ENCODE measurements around the gene HUWE1.

DNA sequence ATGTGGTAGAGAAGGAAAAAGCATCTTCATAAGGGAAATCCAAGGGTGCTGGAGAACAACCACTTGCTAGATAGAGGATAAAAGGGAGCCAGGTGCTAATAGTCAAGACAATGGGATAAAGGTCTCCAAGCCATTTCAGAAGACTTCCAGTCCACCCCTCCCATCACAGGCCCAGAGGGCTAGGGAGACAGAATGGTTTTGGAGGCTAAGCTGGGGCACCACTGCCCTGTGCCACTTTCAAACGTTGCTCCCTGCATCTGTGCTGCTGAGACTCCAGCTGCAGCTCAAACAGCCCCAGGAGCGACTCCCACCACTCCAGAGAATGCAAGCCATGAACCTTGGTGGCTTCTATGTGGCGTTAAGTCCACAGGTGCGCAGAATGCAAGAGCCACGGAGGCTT is 38.4 kb upstream of the HUWE1 start:
- TF ChIP-seq POLR2AphosphoS5 (IDR thresholded peaks at IDR 0.05) (no peak), POLR2A (IDR thresholded peaks at IDR 0.05) (no peak)
- TF ChIP-seq, protein P1, sequence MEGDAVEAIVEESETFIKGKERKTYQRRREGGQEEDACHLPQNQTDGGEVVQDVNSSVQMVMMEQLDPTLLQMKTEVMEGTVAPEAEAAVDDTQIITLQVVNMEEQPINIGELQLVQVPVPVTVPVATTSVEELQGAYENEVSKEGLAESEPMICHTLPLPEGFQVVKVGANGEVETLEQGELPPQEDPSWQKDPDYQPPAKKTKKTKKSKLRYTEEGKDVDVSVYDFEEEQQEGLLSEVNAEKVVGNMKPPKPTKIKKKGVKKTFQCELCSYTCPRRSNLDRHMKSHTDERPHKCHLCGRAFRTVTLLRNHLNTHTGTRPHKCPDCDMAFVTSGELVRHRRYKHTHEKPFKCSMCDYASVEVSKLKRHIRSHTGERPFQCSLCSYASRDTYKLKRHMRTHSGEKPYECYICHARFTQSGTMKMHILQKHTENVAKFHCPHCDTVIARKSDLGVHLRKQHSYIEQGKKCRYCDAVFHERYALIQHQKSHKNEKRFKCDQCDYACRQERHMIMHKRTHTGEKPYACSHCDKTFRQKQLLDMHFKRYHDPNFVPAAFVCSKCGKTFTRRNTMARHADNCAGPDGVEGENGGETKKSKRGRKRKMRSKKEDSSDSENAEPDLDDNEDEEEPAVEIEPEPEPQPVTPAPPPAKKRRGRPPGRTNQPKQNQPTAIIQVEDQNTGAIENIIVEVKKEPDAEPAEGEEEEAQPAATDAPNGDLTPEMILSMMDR (IDR thresholded peaks at IDR 0.05): no peak

All from suprapubic skin (tissue), 4 donors.